Measurements from ENCODE around the gene CRABP2.

Gene CRABP2

DNA sequence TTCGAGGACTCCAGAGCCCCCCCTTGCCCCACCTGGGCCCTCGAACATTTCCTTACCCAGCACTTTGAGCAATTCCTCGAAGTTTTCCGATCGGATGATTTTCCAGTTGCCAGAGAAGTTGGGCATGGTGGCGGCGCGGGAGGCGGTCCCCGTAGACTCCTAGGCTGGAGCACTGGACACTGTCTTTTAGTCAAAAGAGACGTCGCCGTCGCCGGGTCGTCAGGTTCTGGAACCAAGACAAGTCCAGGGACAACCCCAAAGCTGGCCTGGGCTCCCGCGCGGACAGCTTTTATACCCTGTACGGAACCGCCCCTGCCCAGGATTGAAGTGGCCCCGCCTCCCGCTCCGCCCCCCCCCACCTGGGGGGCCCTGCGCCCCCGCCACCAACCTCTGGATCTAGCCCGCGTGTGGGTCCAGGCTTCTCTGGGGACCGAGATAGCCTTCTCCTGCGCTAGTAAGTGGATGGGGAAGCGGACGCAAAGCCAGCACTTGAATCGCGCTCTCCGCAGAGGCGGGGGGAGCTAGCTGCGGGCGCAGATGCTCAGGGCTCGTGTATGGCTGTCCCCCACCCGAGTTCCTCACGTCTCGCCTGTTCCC is at the start of gene CRABP2:
Gene CRABP2 (minus strand): TSS at position 263 of the 597 bp plus-strand sequence. CDS start 137 bp downstream, at position 126.
- DNase-seq: no peak

DNA sequence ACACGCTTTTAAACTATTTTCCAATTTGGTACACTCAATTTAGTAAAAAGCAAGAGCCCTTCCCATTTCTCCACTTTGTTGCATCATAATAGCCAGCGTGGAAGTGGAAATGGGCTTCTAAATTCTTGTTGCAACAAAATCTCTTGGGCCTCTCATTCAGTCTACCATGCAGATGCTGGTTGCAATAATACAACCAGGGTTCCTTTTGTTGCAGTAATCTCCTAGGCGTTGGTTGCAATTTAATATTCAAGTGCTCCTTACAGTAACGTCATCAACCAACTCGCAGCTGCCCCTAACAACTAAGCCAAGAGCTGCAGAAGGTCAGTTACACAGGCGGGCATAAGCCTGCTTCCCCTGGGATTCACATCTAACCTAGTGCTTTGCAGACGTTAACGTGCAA is 48.8 kb upstream of the CRABP2 start:
- DNase-seq: no peak

DNA sequence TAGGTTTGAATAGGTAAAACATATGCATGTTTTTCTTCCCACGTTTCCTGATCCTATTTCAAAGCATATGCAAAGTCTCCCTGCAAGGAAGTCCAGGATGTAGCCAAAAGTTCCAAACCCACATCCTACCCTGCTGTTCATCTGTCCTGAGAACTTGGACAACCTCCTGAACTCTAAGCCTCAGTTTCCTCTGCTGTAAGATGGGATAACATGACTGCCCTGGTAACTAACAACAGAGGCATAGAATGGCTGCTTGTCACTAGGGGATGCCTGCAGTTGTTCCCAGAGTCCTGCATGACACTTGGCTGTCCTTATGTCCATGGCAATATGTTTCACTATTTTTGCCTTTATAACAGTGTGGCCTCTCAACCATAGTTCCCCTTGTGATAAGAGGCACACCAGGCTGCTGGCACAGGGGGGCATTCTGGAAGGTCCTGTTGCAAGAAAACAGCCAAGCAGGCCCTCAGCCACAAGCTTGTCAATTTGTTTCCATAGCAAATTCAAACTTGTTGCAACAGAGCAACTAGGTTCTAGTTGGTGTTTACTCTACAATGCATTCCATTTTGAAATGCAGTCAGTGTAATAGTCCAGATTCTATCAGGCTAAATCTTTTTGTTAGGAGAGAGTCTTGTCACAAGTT is 47.6 kb upstream of the CRABP2 start:
- DNase-seq: no peak

DNA sequence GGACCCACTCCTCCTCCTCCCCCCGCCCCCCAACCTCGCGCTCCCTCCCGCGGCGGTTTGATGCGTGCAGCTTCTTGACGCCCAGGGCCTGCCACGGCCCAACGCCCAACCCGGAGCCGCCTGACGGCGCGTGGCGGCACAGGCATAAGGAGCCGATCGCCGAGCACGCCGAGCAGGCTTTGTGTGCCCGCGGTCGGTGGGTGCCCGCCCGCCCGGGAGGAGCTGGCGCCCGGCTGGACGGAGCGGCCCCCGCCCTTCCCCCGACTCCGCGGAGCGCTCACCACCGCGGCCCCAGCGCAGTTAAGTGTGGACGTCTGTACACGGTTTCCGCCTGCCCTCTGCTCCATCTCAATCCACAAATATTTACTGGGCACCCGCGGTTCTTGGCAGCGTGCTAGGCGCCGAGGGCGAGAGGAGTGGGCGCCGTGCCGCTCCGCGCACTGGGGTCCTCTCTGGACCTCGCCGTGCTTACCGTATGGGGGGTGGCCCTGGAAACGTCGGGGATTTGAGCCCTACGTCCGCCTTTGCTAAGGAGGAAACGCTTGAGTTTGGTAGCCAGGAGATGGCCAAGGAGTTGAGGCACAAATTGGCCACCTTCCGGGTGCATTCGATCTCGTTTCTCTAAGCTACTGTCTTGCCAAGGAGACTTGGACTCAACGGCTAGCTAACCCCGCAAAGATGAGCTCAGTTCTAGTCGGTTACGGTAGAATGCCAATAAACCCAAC is 46.5 kb upstream of the CRABP2 start:
- peak; percentile 99 for DNase-seq

DNA sequence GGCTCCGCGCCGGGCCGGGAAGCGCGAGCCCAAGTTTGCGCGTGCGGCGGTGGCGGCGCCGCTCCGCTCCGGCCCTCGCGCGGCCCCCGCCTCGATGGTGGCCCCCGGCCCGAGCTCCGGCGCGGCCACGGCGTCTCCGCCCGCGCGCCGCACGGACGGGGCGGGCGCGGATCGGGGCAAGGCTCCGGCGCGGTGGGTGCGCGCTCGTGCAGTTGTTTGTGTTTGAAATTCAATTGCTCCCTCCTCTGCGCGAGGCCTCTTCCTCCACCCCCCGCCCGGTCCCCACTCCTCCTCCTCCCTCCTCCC is 46.0 kb upstream of the CRABP2 start, which contains the start of gene HDGF:
Gene HDGF (minus strand): TSS at position 225 of the 306 bp plus-strand sequence. CDS start 246 bp downstream, outside the sequence.
- DNase-seq: no peak

DNA sequence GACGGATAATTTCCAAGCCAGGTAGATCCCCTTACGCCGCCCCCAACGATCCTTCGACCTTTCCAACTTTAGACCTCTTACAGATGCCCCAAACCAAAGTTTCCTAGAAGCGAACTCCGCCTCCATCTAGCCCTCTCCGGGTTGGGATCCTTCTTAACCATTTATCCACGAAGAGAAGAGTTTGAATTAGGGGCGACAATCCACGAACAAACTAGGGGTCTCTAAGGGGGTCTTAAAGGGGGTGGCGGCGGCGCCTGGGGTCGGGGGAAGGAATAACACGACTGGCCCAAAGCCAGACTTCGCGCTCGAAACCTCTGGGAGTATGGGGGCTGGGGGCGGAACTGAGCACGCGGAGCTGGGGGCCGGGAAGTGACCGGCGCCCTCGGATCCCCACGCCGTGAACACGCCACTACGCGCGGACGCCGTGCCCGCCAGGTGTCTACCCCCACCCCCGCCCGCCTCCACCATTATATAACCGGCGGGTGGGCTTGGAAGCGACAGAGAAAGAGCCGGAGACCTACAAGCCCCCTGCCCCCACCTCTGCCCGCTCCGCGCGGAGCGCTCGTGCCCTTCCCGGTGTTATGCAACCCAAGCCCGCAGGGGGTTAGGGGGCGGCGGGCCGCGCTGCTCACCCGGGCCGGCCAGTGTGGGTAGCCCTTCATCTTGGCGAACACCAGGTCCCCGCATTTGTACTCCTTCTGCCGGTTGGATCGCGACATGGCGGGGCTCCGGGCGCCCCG is 45.5 kb upstream of the CRABP2 start:
- DNase-seq: peak; percentile 47

DNA sequence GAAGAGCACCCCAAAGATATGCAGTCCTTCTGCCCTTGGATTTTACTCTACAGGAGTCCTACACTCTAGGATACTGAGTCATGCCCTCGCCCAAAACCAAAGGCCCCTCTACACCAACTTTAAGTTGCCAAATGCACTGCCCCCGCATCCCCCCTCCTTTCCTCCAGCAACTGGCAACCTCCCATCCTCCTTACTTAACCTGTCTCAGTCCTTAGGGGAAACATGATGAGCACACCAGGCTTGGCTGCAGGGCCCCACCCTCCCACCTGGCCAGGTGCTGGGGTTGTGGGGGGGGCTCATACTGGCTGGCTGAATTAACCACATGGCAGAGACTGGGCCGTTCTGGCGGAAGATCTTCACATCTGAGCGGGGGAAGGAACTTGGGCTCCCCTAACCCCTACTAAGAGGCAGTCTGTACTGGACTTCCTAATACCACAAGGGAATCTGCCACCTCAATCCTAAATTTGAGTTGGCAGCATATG is 44.8 kb upstream of the CRABP2 start:
- DNase-seq: peak; percentile 49

DNA sequence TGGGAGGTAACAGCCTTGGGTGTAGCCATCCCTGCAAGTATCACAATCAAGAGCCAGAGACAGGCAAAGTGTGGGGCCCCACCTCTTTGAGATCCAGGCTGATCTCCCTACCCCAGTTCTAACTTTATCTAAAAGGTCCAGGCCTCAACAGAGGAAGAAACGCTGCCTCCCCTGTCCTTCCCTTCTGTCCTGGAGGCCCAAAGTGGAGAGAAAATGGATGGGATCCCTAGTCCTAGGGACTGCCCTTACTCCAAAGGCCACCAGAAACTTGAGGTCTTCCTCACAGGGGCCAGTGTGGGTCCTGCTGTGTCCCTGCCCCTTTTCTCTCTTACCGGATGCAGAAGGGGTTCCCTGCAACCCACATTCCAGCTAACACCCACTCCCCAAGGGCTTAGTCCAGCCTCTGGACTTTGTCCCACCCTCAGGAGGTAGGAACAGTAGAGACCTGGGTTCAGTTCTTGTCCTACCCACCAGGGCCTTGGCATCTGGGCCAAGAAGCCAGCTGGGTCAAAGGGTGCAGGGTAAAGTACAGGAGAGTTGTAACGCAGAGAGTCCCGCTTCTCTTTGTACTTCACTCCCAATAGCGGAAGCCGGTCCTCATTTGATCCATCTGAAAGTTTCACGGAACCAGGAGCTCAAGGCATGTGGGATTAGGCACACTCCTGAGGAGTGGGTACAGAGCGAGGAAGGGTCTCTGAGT is 44.2 kb upstream of the CRABP2 start:
- DNase-seq: no peak

DNA sequence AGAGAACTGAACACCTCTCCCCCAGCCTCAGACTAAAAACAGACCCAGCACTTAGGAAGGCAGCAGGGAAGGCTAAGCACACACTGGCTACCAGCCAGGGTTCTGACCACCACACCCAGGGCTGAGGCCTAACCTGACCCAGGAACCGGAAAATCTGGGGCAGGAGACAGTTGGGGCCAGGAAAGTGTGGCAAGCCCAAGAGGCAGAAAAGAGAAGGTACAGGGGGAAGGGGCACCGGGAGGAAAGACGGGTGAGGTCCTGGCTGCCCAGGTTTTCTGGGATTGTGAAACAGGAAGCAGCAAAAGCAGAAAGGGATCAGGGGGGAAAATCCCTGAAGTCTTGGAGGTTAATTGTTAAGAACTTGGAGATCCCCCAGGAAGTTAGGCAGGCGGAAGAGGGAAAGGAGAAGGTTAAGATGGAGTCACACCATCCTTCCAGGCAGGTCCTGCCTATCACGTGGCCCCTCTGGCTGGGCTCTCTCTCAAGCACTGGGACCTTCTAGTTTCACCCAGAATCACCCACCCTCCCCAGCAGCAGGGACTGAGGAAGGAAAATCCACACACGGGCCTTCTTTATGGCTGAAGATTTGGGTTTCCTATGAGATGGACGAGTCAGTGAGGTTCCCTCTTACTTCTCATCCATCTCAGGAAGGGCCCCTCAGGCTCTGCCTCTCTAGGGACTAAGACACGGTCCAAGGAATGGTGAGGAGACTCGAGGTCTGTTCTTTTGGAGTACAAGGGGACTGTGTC is 43.5 kb upstream of the CRABP2 start:
- peak; percentile 51 for DNase-seq

DNA sequence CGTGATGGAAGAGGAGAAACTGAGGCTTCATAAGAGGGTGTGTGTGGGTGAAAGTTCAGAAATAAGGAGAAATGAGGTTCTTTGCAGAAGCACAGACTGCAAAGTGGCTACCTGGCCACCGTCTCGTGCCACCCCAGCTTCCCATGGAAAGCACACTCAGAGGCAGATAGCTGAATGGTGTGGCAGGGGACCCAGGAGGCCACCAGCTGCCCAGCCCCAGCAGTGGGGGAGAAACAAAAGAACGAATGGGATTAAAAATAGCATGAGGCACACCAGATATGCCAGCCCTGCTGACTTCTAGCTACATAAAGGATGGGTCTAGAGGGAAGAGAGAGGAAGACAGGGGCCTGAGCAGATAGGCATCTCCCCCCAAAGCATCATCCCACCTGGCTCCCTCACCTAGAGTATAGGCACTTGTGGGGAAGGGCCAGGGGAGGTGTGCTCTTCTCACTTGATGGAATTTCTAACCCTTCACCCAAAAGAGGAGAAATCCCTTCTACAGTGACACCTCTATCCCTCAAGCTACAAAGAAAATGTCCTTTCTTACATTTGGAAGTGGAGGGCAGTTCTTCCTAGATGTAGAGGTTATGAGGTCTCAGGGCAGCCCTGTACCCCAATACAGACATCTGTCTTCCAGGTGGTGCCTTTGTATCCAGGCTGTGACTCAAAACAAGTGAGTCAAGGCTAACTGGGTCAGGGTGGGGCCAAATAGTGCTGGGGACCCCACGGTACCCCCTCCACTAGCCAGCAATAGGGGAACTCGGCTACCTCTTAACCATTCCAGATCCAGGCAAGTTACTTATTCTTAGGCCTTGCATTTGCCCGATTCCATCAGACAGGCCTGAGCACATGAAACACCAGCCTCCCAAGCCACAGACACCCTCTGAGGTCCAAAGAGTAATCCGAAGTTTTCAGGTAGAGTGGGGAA is 42.6 kb upstream of the CRABP2 start:
- no peak for DNase-seq

DNA sequence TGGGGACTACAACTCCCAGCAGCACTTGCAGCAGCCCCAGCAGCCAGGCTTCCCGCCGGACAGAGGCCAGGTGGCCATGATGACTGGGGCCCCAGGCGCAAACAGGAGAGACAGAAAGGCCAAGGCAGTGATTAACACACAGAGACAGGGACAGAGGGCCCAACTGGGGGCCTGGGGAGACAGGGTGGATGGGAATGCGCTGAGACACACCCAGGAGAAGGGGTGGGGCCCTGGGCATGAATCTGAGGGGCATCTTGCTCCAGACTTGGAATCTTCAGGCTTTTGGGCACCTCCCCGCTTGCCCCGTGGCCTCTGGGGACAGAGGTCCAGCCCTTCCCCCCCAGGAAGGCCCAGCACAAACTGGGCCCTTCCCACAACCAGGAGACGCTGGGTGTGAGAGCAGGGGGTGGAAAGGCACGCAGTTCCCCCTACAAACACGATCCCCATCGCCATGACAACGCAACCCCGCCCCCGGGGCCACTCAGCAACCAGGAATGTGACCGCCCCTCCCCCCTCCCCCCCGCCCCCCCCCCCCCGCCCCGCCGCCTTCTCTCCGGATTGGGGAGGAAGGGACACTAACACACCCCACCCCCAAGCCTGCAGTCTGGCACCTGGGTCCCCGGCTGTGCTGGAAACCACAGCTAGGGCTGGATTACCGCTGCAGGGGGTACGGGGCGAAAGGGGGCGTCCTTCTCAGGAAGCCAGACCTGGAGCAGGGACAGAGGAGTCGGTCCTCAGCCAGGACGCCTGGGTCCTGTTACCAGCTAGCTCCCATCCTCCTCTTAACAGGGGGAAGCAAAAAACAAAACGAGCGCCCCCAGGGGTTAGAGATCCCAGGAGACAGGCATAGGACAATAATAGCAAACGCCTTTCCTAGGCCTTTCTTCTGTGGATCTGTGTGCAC is 41.6 kb upstream of the CRABP2 start:
- peak; percentile 67 for DNase-seq

DNA sequence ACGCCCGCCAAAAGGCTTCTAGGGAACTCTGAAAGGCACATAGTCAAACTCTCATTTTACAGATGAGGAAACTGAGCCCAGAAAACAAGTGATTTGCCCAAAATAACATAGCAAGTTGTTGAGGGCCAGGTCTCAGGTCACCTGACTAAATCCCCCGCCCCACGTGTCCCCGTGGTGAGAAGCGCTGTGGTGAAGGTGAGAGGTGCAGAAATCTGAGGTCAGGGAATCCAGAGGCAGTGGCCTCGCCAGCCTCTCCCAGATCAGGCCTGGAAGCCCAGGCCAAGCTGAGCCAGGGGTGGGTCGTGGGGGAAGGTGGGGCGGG is 41.0 kb upstream of the CRABP2 start:
- no peak for DNase-seq

DNA sequence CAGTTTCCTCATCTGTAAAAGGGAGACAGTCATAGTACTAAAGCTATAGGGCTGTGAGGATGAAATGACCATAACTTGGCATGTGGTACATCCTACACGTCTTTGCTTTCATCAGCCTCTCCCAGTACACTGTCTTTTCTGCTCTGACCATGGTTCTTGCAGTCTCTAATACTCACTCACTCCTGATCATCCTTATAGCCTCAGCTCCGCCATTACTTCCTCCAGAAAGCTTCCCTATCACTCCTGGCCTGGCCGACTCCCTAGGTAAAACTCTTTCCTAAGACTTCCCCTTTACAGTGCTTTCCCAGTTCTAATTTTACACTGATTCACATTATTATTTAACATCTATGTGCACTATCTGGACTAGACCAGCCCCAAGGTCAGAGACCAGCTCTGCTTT is 40.5 kb upstream of the CRABP2 start:
- DNase-seq: no peak

DNA sequence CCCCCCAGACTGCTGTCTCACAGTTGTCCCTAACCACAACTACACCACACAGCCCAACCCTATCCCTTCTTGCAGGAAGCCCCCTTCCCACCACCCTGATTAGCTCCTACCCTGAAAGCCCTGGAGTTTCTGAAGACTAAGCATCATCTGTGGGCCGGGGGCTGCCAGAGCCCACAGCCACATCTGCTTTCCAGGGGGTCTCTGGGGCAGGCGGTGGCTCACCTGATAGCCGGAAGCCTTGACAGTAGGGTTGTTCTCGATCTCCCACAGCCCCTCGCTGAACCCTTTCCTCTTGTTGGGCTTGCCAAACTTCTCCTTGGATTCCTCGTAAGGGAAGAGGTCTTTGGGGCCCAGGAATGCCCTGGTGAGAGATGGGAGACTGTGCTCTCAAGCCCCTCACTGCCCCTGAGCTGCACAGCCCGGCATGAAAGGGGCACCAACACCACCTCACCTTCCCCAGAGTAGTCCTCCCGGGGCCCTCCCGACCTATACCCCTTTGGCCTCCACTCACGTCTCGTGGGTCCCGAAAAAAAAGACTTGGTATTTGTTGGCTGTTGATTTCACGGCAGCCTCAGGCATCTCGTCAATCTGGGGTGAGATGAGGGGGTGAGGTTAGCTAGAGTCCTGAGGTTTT is 39.5 kb upstream of the CRABP2 start:
- DNase-seq: no peak

DNA sequence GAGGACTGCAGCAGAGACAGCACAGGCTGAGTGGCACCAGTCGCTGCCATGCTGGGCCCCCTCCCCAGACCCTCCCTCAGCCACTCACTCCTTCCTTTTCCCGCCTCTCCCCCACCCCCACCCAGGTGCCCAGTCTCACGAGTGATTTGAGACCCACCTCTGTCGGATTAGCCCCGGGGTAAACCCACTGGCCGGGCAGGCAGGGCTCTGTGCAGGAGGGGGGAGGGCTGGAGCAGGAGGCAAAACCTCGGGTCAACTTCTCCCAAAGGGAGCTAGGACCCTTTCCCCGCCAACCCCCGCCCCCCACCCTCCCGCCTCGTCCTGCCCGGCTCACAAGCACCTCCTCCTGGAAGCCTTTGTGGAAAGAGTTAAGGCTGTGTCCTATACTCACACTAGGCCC is 39.0 kb upstream of the CRABP2 start:
- no peak for DNase-seq

DNA sequence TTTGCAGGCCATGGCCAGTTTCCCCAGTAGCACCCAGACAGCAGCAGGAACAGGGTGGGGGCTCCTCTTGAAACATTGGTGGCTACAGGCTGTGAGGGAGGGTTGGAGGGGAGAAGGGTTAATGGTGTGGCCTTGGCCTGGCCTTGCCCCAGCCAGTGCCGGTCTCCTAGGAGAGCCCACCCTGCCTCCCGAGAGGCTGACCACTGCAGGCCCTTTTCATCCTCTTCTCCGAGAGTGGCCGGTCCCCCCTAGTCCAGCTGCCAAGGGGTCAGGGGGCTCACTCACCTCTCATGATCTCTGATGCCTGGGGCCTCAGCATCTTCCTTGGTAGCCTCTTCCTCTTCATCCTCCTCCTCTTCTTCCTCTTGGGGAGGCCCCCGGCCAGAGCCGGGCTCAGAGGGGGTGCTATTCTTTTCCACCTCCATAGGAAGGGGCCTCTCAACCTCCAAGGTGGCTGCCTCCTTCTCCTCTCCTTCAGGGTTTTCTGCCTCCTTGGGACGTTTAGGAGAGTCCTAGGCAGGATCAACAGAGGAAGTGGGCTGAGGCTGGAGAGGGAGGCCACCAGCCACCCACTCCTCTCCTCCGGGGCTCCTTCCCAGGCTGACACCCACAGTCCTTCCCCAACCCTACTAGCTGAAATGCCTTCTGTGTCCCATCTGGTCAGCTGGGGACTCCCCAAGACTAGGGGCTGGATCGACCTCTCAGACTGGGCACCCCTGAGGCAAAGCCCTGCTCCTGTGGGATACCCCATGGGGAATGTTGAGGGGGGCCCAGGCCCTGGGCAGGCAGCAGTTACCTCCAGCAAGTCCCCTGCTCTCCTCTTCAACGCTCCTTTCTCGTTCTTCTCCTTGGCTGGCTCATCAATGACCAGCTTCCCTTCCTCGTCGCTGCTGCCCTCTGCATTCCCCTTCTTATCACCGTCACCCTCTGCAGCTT is 38.3 kb upstream of the CRABP2 start:
- no peak for DNase-seq

DNA sequence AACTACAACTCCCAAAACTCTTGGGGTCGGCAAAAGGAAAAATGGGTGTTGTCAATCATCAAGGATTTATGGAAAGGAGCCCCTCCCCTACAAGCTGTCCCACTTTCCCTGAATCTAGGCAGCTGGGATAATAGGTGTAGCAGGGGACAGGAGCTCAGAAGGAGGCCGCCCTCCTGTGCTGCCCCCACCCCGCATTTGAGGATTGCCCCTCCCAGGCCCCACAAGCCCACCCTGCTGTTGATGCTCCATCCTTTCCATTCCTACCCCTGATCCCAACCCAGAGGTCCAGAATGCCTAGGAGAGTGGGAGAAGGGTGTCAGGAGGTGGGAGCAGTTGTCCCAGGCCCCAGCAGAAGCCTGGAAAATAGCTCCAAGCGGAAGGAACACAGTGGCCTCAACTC is 37.4 kb upstream of the CRABP2 start:
- no peak for DNase-seq

DNA sequence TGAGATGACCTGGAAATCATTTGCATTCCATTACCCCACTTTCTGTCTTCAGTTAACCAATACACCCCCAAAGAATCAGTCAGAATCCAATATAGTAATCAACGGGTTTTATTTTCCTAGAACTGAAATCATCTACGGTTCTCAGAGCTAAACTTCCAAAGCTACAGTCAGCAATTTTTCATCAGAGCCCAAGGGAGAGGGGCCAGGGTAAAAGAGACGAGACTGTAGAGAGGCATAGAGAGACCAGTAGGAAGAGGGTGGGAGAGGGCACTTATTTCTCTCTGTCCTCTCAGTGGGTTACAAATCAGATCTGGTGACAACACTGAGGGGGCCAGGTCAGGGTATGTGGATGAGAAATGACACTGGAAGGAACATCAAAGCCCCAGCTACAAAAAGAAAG is 36.6 kb upstream of the CRABP2 start:
- DNase-seq: no peak

All from activated CD4-positive, alpha-beta T cell treated with anti-CD3 and anti-CD28 coated beads, Interleukin-10, Interleukin-2, amounts not matched to agents 100 ng/mL and 50 ng/mL, durations not matched to agents 16 hours and 8 hours (primary cell).